ACC112 (cell line): ENCODE measurements around the gene SEPTIN2.

Source experiments
- H2AFZ ChIP-seq: fragments of 200-600 bp; sonication (generic); one replicate; pipeline ENCODE4 v1.6.0; 2017; ENCODE audit warnings: antibody characterized with exemption, low read length; ENCODE audit not compliant: unreplicated experiment
- H3K27ac ChIP-seq: fragments of 200-600 bp; sonication (generic); 2 replicates; pipeline ENCODE4 v1.5.1; 2014; ENCODE audit warnings: low read depth, mild to moderate bottlenecking, antibody characterized with exemption, low read length, moderate library complexity
- H3K27me3 ChIP-seq: fragments of 200-600 bp; sonication (generic); 2 replicates; pipeline ENCODE4 v1.6.1; 2014; ENCODE audit warnings: mild to moderate bottlenecking, antibody characterized with exemption, low read length, moderate library complexity, mixed read lengths; ENCODE audit not compliant: insufficient read depth
- H3K36me3 ChIP-seq: fragments of 200-600 bp; sonication (generic); 2 replicates; pipeline ENCODE4 v1.6.1; 2016; ENCODE audit warnings: mild to moderate bottlenecking, antibody characterized with exemption, low read length, moderate library complexity, mixed read lengths; ENCODE audit not compliant: insufficient read depth
- H3K4me1 ChIP-seq: fragments of 200-600 bp; sonication (generic); one replicate; pipeline ENCODE4 v1.6.1; 2016; ENCODE audit warnings: low read length, mixed read lengths; ENCODE audit not compliant: insufficient read depth, unreplicated experiment, control insufficient read depth
- H3K4me3 ChIP-seq: fragments of 200-600 bp; sonication (generic); 2 replicates; pipeline ENCODE4 v1.5.1; 2014; ENCODE audit warnings: mild to moderate bottlenecking, low read depth, low read length
- H3K79me2 ChIP-seq: fragments of 200-600 bp; sonication (generic); one replicate; pipeline ENCODE4 v1.6.0; 2016; ENCODE audit warnings: low read length; ENCODE audit not compliant: control insufficient read depth, unreplicated experiment, insufficient read depth

Gene SEPTIN2

DNA sequence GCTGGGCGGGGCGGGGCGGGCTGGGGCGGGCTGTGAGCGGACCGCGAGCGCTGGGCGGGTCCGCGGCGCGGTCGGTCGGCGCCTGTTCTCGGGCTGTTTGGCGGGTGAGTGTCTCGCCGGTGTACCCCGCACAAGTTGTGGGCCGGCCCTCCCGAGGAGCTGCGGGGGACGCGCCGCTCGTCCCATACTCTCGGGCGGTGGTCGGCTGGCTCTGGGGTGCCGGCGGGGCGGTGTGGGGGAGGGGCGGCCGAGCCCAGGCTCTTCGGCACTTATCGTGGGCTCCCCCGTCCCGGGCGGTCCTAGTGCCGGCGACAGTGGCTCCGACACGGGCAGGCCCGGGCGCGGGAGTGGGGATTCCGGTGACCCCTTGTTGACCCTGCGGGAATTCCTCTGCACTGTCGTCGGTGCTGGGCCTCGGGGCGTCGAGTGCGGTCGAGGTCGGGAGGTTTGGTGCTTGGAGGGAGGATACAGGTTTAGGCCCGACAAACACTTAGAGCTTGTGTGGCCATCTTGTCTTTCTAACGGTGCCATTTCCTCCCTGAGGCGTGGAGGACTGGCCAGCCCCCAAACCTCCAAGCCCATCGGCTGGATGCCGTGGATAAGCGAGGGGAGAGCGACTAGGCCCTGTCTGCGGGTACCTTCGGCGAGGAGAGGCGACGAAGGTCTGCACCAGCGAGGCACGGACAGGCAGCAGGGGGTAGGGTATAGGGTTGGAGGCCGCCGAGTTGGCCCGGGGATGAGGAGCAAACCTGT lies at the start of gene SEPTIN2:
SEPTIN2 (plus strand) TSS at position 47 of the 753 bp plus-strand sequence. CDS start 8,308 bp downstream, outside the sequence.
- peak within 1 kb of the TSS; percentile 51 for H2AFZ ChIP-seq
- H3K79me2 ChIP-seq = peaks cover 91% of the 10 kb centered on the region
- no peaks in the 10 kb centered on the region for H3K27me3 ChIP-seq
- peak within 1 kb of the TSS; percentile 93 for H3K27ac ChIP-seq
- H3K4me1 ChIP-seq = peaks cover 58% of the 10 kb centered on the region
- peaks cover 7% of the 10 kb centered on the region; the same call in 1 of the 2 replicates for H3K36me3 ChIP-seq
- H3K4me3 ChIP-seq = peak within 1 kb of the TSS; percentile 89

DNA sequence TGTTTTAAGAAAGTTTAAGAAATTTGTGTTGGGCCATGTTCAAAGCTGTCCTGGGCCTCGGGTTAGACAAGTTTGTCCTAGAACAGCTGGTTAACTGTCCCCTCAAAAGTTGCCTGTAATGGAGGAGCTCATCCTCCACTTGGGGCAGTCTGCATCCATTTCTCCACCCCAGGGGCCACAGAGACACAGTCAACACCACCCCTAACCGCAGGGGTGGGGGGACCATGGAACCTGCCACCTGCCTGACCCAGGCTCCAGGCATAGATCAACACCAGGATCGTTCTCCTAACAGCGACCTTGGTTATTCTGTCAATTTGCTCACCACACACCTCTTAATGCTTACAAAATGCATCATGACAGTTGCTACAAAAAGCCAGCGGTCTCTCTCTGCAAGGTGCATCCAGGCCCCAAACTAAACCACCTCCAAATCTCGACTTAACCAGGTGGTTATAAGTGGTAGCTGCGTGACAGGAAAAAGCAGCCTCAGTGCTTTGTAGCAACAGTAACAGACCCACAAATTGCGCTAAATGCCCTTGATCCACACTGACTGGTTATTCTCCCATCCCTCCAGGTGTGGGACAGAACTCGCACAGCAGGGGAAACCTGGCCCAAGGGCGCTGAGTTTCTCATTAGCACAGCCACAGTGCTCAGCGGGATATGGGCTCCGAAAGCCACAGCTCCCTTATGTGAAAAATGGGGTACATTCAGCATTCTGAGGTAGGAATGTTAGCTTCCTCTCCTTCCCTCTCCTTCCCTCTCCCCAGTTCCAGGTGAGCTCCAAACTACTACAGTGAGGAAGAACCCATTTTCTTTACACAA lies 48.3 kb upstream of the SEPTIN2 start:
- H3K79me2 ChIP-seq = peaks cover 93% of the 10 kb centered on the region
- H3K4me1 ChIP-seq = peaks cover 27% of the 10 kb centered on the region
- H3K36me3 ChIP-seq = peaks cover 44% of the 10 kb centered on the region

DNA sequence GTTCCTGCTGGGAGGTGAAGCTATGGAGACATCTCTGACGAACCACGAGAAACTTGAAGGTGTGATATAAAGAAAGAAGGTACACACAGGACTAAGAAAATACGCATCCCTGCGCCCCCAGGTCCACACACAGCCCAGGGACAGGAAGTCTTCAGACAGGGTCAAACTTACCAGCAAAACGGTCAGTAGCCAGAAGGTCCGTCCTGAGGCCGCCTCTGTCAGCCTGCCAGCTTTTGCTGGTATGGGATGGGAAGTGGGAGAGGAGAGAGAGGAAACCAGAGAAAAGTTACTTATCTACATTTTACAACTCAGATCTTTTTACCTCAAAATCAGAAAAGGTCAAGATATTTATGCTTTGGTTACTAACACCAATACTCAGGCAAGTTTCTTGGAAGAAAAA lies 47.4 kb upstream of the SEPTIN2 start:
- Histone ChIP-seq H3K4me3 (no peak overlapping the region), H3K27me3 (no peaks in the 10 kb centered on the region), H2AFZ (no peak overlapping the region), H3K79me2 (peaks cover 89% of the 10 kb centered on the region), H3K36me3 (peaks cover 36% of the 10 kb centered on the region), H3K27ac (no peak overlapping the region), H3K4me1 (peaks cover 30% of the 10 kb centered on the region)

More for the DNA sequence above, 48.3 kb upstream of the SEPTIN2 start:
- no peak overlapping the region for H2AFZ ChIP-seq
- H3K4me3 ChIP-seq = no peak overlapping the region
- no peak overlapping the region for H3K27ac ChIP-seq
- no peaks in the 10 kb centered on the region for H3K27me3 ChIP-seq

DNA sequence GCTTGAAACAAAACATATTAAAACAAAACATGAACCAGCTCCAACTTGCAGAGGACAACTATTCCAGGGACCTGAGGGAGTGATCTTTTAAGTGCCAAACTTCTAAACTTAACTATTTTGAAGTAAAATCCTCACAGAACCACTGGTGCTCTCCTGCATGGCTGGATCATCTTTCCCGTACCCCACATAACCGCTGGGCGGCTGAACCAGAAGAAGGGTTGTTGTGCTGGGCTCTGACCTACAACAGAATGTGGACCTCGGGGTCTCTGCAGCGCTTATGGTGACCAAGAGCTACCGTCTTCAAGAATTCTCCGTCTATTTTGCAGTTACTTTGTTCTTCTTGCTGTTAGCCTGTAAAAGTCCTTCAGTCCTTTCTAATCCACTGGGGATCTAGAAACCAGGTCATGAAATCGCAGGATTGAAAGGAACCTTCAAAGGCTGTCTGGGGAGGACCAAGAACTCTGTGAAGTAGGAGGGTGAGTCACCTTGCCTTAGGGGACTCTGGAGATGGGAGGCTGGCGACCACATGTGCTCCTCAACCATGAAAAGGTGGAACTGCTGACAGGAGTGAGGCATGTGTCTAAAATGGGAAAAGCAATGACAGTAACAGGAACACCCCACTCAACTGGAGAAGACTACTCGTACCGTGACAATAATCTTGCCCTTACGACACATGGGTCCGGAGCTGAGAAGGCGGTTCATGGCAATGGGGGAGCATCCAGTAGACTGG lies 46.8 kb upstream of the SEPTIN2 start:
- peaks cover 31% of the 10 kb centered on the region for H3K4me1 ChIP-seq
- no peak overlapping the region for H3K27ac ChIP-seq
- H3K36me3 ChIP-seq = peaks cover 30% of the 10 kb centered on the region
- H3K27me3 ChIP-seq = no peaks in the 10 kb centered on the region
- H3K4me3 ChIP-seq = peak overlapping the region; percentile 93
- no peak overlapping the region for H2AFZ ChIP-seq
- peaks cover 89% of the 10 kb centered on the region for H3K79me2 ChIP-seq

DNA sequence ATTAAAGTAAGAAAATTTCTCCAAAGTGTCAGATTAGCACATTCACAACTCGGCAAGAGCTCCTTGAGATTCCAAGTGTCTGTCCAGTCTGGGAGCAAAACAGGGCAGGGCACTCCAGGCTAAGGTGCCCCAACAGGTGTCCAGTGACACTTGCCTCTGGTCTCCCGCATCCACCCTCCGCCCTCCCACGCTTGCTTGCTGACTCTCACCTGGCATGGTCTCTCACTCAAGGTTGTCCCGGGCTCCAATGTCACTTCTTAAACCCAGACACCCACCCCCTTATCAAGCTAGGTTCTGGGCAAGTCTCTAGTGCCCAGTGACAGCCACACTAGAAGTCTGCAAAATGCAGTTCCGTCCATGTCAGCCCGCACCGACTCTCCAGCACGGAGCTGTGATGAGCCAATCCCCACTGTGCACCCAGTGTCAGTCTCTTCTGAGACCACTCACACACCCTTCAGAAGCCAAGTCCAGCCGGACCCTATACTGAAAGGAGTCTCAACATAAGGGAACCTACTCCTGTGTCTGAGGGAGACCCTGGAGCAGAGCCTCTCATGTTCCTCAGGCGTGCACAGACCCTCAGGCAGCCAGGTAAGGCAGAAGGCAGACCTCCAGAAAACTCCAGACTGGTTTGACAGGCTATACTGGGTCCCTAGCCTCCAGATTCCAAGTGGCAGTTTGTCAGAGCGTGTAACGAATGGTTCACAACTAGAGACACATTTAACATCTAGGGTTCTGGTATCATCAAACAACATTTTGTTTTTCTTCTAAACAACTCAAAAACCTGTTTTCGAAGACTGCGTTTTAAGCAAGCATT lies 45.8 kb upstream of the SEPTIN2 start:
- Histone ChIP-seq H3K79me2 (peaks cover 92% of the 10 kb centered on the region), H3K4me3 (peak overlapping the region; percentile 93), H3K36me3 (peaks cover 24% of the 10 kb centered on the region)

DNA sequence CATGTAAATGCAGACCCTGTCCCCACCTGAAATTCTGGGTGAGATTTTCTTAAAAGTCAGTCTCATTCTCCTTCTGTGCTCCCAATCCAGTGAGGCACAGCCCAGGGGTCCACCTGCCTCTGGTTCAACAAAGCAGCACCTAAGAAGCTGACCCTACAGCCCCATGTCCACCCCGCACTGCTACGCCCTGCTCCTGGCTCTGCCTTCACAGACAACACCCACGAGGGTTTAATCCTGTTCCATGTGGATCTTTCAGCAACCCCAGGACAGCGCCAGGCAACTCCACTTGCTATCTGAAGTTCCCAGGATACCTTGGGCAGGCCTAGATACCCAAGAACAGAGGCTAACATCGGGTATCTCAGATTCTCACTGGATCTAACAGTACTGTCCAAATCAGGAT lies 45.2 kb upstream of the SEPTIN2 start:
- peaks cover 94% of the 10 kb centered on the region for H3K79me2 ChIP-seq
- no peaks in the 10 kb centered on the region for H3K27me3 ChIP-seq
- peaks cover 31% of the 10 kb centered on the region for H3K4me1 ChIP-seq
- peaks cover 23% of the 10 kb centered on the region for H3K36me3 ChIP-seq
- H3K4me3 ChIP-seq = peak overlapping the region; percentile 93
- no peak overlapping the region for H2AFZ ChIP-seq
- H3K27ac ChIP-seq = no peak overlapping the region

More for the DNA sequence above, 45.8 kb upstream of the SEPTIN2 start:
- no peak overlapping the region for H2AFZ ChIP-seq
- H3K27me3 ChIP-seq = no peaks in the 10 kb centered on the region
- H3K27ac ChIP-seq = no peak overlapping the region
- peaks cover 31% of the 10 kb centered on the region for H3K4me1 ChIP-seq

DNA sequence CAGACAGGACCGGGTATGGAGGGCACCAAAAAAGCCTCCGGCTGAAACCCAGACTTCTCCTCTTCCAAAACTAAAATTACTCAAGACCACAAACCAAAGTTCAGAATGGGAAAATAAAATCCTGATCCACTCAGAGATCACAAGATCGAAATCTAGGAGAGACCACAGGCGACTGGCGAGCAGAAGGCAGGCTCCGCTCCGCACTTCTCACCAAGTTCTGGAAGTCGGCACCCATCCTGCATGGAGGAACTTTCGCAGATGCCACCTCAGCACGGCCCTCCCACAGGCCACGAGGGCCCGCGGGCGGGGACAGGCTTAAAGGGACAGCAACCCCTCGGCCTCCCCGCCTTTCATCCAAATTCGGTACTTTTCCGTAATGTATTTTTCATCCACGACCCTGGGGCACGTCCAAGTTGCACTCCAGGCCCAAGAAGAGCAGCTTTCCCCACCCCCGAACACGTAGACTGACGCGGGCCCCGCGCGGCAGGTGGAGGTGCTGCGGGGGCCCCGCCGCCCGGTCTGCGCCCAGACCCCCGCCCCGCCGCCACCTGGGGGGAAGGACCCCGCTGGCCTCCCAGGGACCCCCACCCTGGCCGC lies 43.9 kb upstream of the SEPTIN2 start:
- Histone ChIP-seq H2AFZ (no peak overlapping the region), H3K79me2 (peaks cover 95% of the 10 kb centered on the region), H3K4me1 (peaks cover 31% of the 10 kb centered on the region), H3K36me3 (peaks cover 24% of the 10 kb centered on the region), H3K4me3 (peak overlapping the region; percentile 93), H3K27ac (peak overlapping the region; percentile 76), H3K27me3 (no peaks in the 10 kb centered on the region)

DNA sequence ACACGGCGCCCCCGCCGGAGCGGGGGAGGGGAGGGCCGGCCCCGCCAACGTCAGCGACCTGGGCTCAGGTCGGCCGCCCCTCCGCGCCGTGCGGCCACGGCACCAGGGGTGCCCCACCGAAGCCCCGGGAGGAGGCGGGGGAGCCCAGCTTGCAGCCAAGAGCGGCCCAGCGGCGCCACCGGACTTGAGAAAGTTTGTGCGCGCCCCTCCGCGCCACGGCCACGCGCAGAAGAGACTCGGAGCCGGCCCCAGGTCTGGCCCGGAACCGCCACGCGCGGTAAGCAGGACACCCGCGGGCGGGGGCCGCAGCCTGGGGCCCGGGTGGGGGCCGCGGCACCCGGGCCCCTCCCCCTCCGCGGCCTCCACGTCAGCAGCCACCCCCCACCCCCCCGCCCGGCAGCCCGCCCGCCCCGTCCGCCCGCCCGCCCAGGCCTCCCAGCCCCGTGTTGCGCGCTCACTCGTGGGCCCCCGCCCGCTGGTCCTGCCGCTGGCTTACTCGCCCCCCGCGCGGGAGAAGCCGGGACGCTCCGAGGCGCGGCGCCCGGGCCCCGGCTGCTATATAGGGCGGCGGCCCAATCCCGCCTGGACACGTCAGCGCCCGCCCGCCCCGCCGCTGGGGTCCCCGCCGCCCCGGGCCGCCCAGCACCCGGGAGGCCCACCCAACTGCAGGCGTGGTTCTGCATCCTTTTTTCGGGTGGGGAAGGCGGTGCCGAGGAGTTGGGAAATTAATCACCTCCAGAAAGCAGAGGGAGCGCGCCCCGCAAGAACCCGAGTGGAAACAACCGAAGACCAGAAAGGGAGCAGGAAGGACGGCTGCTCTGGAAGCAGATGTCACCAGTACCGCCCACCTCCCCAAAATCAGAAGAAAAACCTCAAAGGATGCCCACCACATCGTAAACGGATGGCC lies 43.2 kb upstream of the SEPTIN2 start:
- Histone ChIP-seq H3K4me3 (peak overlapping the region; percentile 93), H2AFZ (peak overlapping the region; percentile 49), H3K4me1 (peaks cover 31% of the 10 kb centered on the region), H3K36me3 (peaks cover 17% of the 10 kb centered on the region), H3K27me3 (no peaks in the 10 kb centered on the region), H3K27ac (peak overlapping the region; percentile 76), H3K79me2 (peaks cover 87% of the 10 kb centered on the region)
